H1 (cell line): ENCODE measurements around the gene MYRIP. TPM values are rescaled to one million over a fixed set of nuclear protein-coding genes. Genes with fewer than 3 reads are reported as not detected.

Experiments used
- CTCF ChIA-PET: fragments of 300-600 bp; sonication (Branson Sonifier 250); formaldehyde crosslinking; loops from one replicate; lab custom pipeline; 2021; ENCODE audit not compliant: partially characterized antibody; lab: Charles Lee
- POLR2A ChIA-PET: fragments of 300-600 bp; sonication (Branson Sonifier 250); formaldehyde crosslinking; loops from one replicate; lab custom pipeline; 2021; ENCODE audit warnings: inconsistent platforms; ENCODE audit not compliant: partially characterized antibody; lab: Charles Lee
- DNase-seq, 2 experiments: peaks; one replicate each; pipeline versions ENCODE4 v3.0.0 to v3.0.0-alpha.2; 2010 to 2022; ENCODE audit warnings: low spot score in 2 of 2, low read depth in 1 of 2, mixed read lengths in 1 of 2
- FAIRE-seq: peaks from 2 replicates; lab custom pipeline; 2011; peaks lifted over from hg19 to GRCh38; lab: Jason Lieb, UNC
- H2AFZ ChIP-seq: 2 replicates; pipeline ENCODE4 v1.8.1; 2012; ENCODE audit warnings: low read length, inconsistent platforms
- H2AK5ac ChIP-seq: 2 replicates; pipeline ENCODE4 v1.6.1; 2013; ENCODE audit warnings: low read depth, low read length
- H2BK120ac ChIP-seq: replicated peaks from 2 replicates; pipeline ENCODE3; 2013; ENCODE audit warnings: low read depth, low read length, inconsistent platforms
- H2BK12ac ChIP-seq: 2 replicates; pipeline ENCODE4 v1.6.1; 2013; ENCODE audit warnings: low read depth, low read length
- H2BK15ac ChIP-seq: 2 replicates; pipeline ENCODE4 v1.6.1; 2013; ENCODE audit warnings: low read length
- H2BK20ac ChIP-seq: 2 replicates; pipeline ENCODE4 v1.6.1; 2013; ENCODE audit warnings: low read length
- H2BK5ac ChIP-seq: 2 replicates; pipeline ENCODE4 v1.6.1; 2013; ENCODE audit warnings: low read depth, low read length
- H3K14ac ChIP-seq: 2 replicates; pipeline ENCODE4 v1.6.1; 2013; ENCODE audit warnings: inconsistent platforms; ENCODE audit not compliant: insufficient read length
- H3K18ac ChIP-seq: 2 replicates; pipeline ENCODE4 v1.6.1; 2013; ENCODE audit warnings: low read length; ENCODE audit errors: extremely low read depth
- H3K23ac ChIP-seq: 2 replicates; pipeline ENCODE4 v1.6.1; 2013; ENCODE audit warnings: inconsistent platforms; ENCODE audit not compliant: insufficient read length
- H3K23me2 ChIP-seq: 2 replicates; pipeline ENCODE4 v1.6.1; 2013; ENCODE audit warnings: low read depth, low read length
- H3K27ac ChIP-seq: 2 replicates; pipeline ENCODE4 v1.6.1; 2011; ENCODE audit warnings: low read depth, low read length, inconsistent platforms
- H3K27me3 ChIP-seq, 4 experiments: replicated peaks in 1 of 4; 1 replicate in 1 of 4; 2 replicates in 3 of 4; pipeline versions ENCODE4 v1.6.1 to v1.8.1; 2011 to 2013; ENCODE audit warnings: low read length in 3 of 4, mild to moderate bottlenecking in 3 of 4, inconsistent platforms in 2 of 4, mixed read lengths in 2 of 4, moderate library complexity in 1 of 4; ENCODE audit not compliant: control insufficient read depth in 3 of 4, insufficient read depth in 3 of 4; ENCODE audit errors: extremely low read depth in 1 of 4
- H3K36me3 ChIP-seq, 4 experiments: 2 replicates each; pipeline versions ENCODE4 v1.6.1 to v1.8.1; 2011 to 2013; ENCODE audit warnings: mild to moderate bottlenecking in 4 of 4, low read length in 3 of 4, moderate library complexity in 2 of 4, control low read depth in 1 of 4, inconsistent platforms in 1 of 4; ENCODE audit not compliant: insufficient read depth in 4 of 4, control insufficient read depth in 2 of 4
- H3K4ac ChIP-seq: replicated peaks from 2 replicates; pipeline ENCODE3; 2013; ENCODE audit warnings: low read length, low read depth, mixed read lengths, inconsistent platforms; ENCODE audit not compliant: insufficient read length
- H3K4me1 ChIP-seq, 4 experiments: replicated peaks in 1 of 4; 1 replicate in 1 of 4; 2 replicates in 3 of 4; pipeline versions ENCODE4 v1.6.1 to v1.8.1; 2011 to 2013; ENCODE audit warnings: low read length in 3 of 4, inconsistent platforms in 2 of 4, mixed read lengths in 1 of 4; ENCODE audit not compliant: insufficient read depth in 4 of 4, control insufficient read depth in 3 of 4
- H3K4me2 ChIP-seq, 2 experiments: 2 replicates each; pipeline versions ENCODE4 v1.6.1 to v1.8.1; 2011 to 2013; ENCODE audit warnings: low read depth in 2 of 2, low read length in 2 of 2, control low read depth in 1 of 2, inconsistent platforms in 1 of 2, mild to moderate bottlenecking in 1 of 2; ENCODE audit not compliant: insufficient read depth in 1 of 2
- H3K4me3 ChIP-seq, 4 experiments: fragments of 200-600, 300-600 bp in 1 of 4; sonication (generic), shearing (Covaris generic), sonication (Bioruptor Twin) in 1 of 4; 2 replicates each; pipeline versions ENCODE4 v1.5.1 to v1.8.1; 2011 to 2016; ENCODE audit warnings: low read length in 4 of 4, low read depth in 3 of 4, control low read depth in 2 of 4, inconsistent platforms in 2 of 4, mild to moderate bottlenecking in 2 of 4, mixed read lengths in 1 of 4, moderate library complexity in 1 of 4; ENCODE audit not compliant: insufficient read depth in 2 of 4; ENCODE audit errors: extremely low read depth in 1 of 4
- H3K56ac ChIP-seq: replicated peaks from 2 replicates; pipeline ENCODE3; 2013; ENCODE audit warnings: low read depth, mild to moderate bottlenecking, mixed read lengths, low read length, inconsistent platforms; ENCODE audit not compliant: insufficient read length
- H3K79me1 ChIP-seq: 2 replicates; pipeline ENCODE4 v1.6.1; 2013; ENCODE audit warnings: low read depth, low read length, control low read depth
- H3K79me2 ChIP-seq, 2 experiments: 2 replicates each; pipeline versions ENCODE4 v1.6.1 to v1.8.1; 2012 to 2013; ENCODE audit warnings: low read length in 2 of 2, mild to moderate bottlenecking in 2 of 2, inconsistent platforms in 1 of 2; ENCODE audit not compliant: insufficient read depth in 2 of 2, control insufficient read depth in 1 of 2
- H3K9ac ChIP-seq, 4 experiments: replicated peaks in 1 of 4; 1 replicate in 1 of 4; 2 replicates in 3 of 4; pipeline versions ENCODE4 v1.6.1 to v1.8.1; 2011 to 2013; ENCODE audit warnings: low read depth in 3 of 4, low read length in 3 of 4, control low read depth in 2 of 4, mild to moderate bottlenecking in 2 of 4, moderate library complexity in 2 of 4, inconsistent platforms in 1 of 4; ENCODE audit errors: extremely low read depth in 1 of 4
- H3K9me3 ChIP-seq, 2 experiments: 2 replicates each; pipeline versions ENCODE4 v1.6.1 to v1.8.1; 2012 to 2013; ENCODE audit warnings: mild to moderate bottlenecking in 2 of 2, moderate library complexity in 2 of 2, control low read depth in 1 of 2, inconsistent platforms in 1 of 2, low read depth in 1 of 2, low read length in 1 of 2, mixed read lengths in 1 of 2; ENCODE audit not compliant: insufficient read depth in 2 of 2
- H4K20me1 ChIP-seq, 2 experiments: replicated peaks in 1 of 2; 2 replicates each; pipeline versions ENCODE3 to v1.8.1; 2011 to 2013; ENCODE audit warnings: inconsistent platforms in 2 of 2, low read length in 2 of 2, mild to moderate bottlenecking in 1 of 2; ENCODE audit not compliant: insufficient read depth in 2 of 2, control insufficient read depth in 1 of 2
- H4K5ac ChIP-seq: 2 replicates; pipeline ENCODE4 v1.6.1; 2013; ENCODE audit warnings: low read length, low read depth, mixed read lengths, inconsistent platforms; ENCODE audit not compliant: insufficient read length
- H4K8ac ChIP-seq: 2 replicates; pipeline ENCODE4 v1.8.0; 2013; ENCODE audit warnings: mild to moderate bottlenecking, moderate library complexity, low read length, inconsistent platforms; ENCODE audit not compliant: insufficient read depth; ENCODE audit errors: extremely low read depth
- H4K91ac ChIP-seq: replicated peaks from 2 replicates; pipeline ENCODE3; 2013; ENCODE audit warnings: low read length, mixed read lengths, inconsistent platforms; ENCODE audit not compliant: insufficient read length
- BCL11A ChIP-seq, 2 experiments: IDR thresholded peaks; one replicate each; pipeline ENCODE4 v1.6.1; 2011; ENCODE audit warnings: low read depth in 2 of 2, low read length in 2 of 2, mild to moderate bottlenecking in 2 of 2
- CHD1 ChIP-seq: IDR thresholded peaks from 2 replicates; pipeline ENCODE4 v1.6.1; 2012; ENCODE audit warnings: low read depth, low read length, improper control_type of control experiment
- CTCF ChIP-seq, 3 experiments: IDR thresholded peaks; 1 replicate in 2 of 3; 2 replicates in 1 of 3; pipeline versions ENCODE4 v1.5.1 to v1.6.1; 2011; ENCODE audit warnings: low read length in 3 of 3, mild to moderate bottlenecking in 3 of 3, inconsistent platforms in 2 of 3, low read depth in 1 of 3, moderate library complexity in 1 of 3; ENCODE audit not compliant: insufficient read depth in 1 of 3; ENCODE audit errors: control extremely low read depth in 1 of 3
- JUND ChIP-seq: IDR thresholded peaks from 2 replicates; pipeline ENCODE4 v1.6.1; 2011; ENCODE audit warnings: mild to moderate bottlenecking, improper control_type of control experiment, low read length
- KDM1A ChIP-seq: fragments of 200-600, 300-600 bp; sonication (generic); IDR thresholded peaks from 2 replicates; pipeline ENCODE4 v1.7.1; 2016; ENCODE audit warnings: mild to moderate bottlenecking, low read length, borderline replicate concordance
- KDM5A ChIP-seq: fragments of 200-600 bp; IDR thresholded peaks from 2 replicates; pipeline ENCODE4 v1.7.1; 2012; ENCODE audit warnings: mild to moderate bottlenecking, low read length, inconsistent platforms, mixed read lengths
- RXRA ChIP-seq: IDR thresholded peaks from 2 replicates; pipeline ENCODE4 v1.6.1; 2011; ENCODE audit warnings: low read depth, mild to moderate bottlenecking, low read length, moderate library complexity; ENCODE audit not compliant: insufficient read depth
- SAP30 ChIP-seq: fragments of 300-600 bp; sonication (generic); IDR thresholded peaks from 2 replicates; pipeline ENCODE4 v1.7.1; 2012; ENCODE audit warnings: low read length, moderate library complexity, mild to moderate bottlenecking, inconsistent platforms; ENCODE audit not compliant: insufficient read depth, insufficient replicate concordance
- SP2 ChIP-seq: IDR thresholded peaks from 2 replicates; pipeline ENCODE4 v1.6.1; 2012; ENCODE audit warnings: mild to moderate bottlenecking, low read length, inconsistent platforms
- SP4 ChIP-seq: IDR thresholded peaks from 2 replicates; pipeline ENCODE4 v1.6.1; 2012; ENCODE audit warnings: low read length, inconsistent platforms
- SUZ12 ChIP-seq: fragments of 200-600 bp; sonication (generic); IDR thresholded peaks from 2 replicates; pipeline ENCODE4 v1.6.1; 2012; ENCODE audit warnings: mild to moderate bottlenecking, inconsistent platforms, low read length, moderate library complexity, mixed read lengths
- ZNF274 ChIP-seq: IDR thresholded peaks from 2 replicates; pipeline ENCODE4 v1.7.0; 2012; ENCODE audit warnings: low read length, borderline replicate concordance; ENCODE audit errors: extremely low read depth
- WGBS, 2 experiments: shearing (Covaris generic) in 1 of 2; methylation state at CpG; one replicate each; pipeline versions ENCODE4 v1.1.6 to v1.1.7; 2013 to 2015; ENCODE audit warnings: low lambda C conversion rate in 2 of 2, mixed read lengths in 2 of 2, inconsistent platforms in 1 of 2, low coverage in 1 of 2, missing lambda C conversion rate in 1 of 2; ENCODE audit not compliant: insufficient replicate concordance in 2 of 2, insufficient coverage in 1 of 2, insufficient read length in 1 of 2; ENCODE audit errors: extremely low coverage in 1 of 2, missing lambda C conversion rate in 1 of 2; 5-methylcytosine and 5-hydroxymethylcytosine counted together
- polyA plus RNA-seq, 7 experiments: library from polyadenylated mRNA; depleted of rRNA in 3 of 7; stranded (reverse) in 5 of 7; unstranded in 2 of 7; fragments of >200 nt in 5 of 7; fragments of 200-250 nt in 2 of 7; gene quantifications; 1 replicate in 5 of 7; 2 replicates in 1 of 7; 4 replicates in 1 of 7; pipeline versions ENCODE4 v1.2.1 to v1.2.3, GENCODE V29; 2011 to 2013; ENCODE audit warnings: missing spikeins in 2 of 7, mixed read lengths in 2 of 7
- total RNA-seq: library from RNA; stranded (reverse); fragmentation: NEBNext Ultra II Directional; extraction: Animal tissue kit (Norgen Biotek cat#: 25700); gene quantifications from 2 replicates; pipeline ENCODE4 v1.2.1, GENCODE V29; 2021

Gene MYRIP
- total and polyA plus RNA-seq, 2 of the 8 experiments (the other 6 are each of a cell fraction or from before 2014, with no cell fraction given), result 0.54 to 4.3 TPM

DNA sequence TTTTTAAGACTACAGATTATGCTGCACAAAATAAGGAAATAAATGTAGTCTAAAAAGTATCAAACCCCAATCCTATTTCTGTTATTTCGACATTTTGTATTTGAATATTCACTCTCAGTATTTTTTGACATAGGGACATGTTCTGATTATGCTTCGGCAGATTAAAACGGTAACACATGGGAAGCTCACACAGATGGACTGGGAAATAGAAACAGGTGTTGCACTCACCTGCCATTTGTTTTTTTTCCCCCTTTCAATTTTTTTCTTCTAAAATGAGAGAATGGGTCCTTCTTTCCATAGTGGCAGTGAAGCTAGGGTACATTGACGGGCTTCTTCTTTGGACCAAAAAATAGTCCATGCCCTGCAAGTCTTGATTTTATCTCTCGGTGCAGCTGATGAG is 163.1 kb downstream of the MYRIP start:
- no peaks in the 10 kb centered on the region for H3K79me1 ChIP-seq
- no peak overlapping the region for H3K18ac ChIP-seq
- no peak overlapping the region for H4K8ac ChIP-seq
- no peaks in the 10 kb centered on the region for H3K23me2 ChIP-seq
- H3K27me3 ChIP-seq, result no peaks in the 10 kb centered on the region
- H3K27ac ChIP-seq, result no peak overlapping the region
- no peak overlapping the region for H2AFZ ChIP-seq
- no peak overlapping the region for H2BK5ac ChIP-seq
- H2BK20ac ChIP-seq, result no peak overlapping the region
- H3K79me2 ChIP-seq, result no peaks in the 10 kb centered on the region
- no peak overlapping the region for H4K5ac ChIP-seq
- no peak overlapping the region for H3K14ac ChIP-seq
- H3K4me1 ChIP-seq, result no peaks in the 10 kb centered on the region
- FAIRE-seq (no peak), DNase-seq (no peak)
- H3K36me3 ChIP-seq, result no peaks in the 10 kb centered on the region
- no peak overlapping the region for H3K23ac ChIP-seq
- H2BK120ac ChIP-seq, result no peak overlapping the region
- no peak overlapping the region for H2BK12ac ChIP-seq
- no peaks in the 10 kb centered on the region for H4K20me1 ChIP-seq
- no peak overlapping the region for H3K4me2 ChIP-seq
- H4K91ac ChIP-seq, result no peak overlapping the region
- no peaks in the 10 kb centered on the region for H3K9me3 ChIP-seq
- H3K4ac ChIP-seq, result no peak overlapping the region
- no peak overlapping the region for H3K9ac ChIP-seq
- H3K56ac ChIP-seq, result no peak overlapping the region
- ChIA-PET POLR2A (no interaction called here), CTCF (no interaction called here)
- no peak overlapping the region for H2AK5ac ChIP-seq
- 85% methylated on average over 5 of the region's 5 CpGs; no CpG with 5 or more reads in 1 of the 2 experiments for WGBS, 2 experiments
- no peak overlapping the region for H3K4me3 ChIP-seq
- no peak overlapping the region for H2BK15ac ChIP-seq
- TF ChIP-seq BCL11A (IDR thresholded peaks at IDR 0.05; ENCODE audit: low read depth in 2 of 2, low read length in 2 of 2), result no peak
- no peak for TF ChIP-seq CHD1
- TF ChIP-seq SUZ12, result no peak
- TF ChIP-seq CTCF (IDR thresholded peaks at IDR 0.05; ENCODE audit: control extremely low read depth in 1 of 3, insufficient read depth in 1 of 3, low read depth in 1 of 3, low read length in 3 of 3), result no peak
- no peak for TF ChIP-seq JUND
- no peak for TF ChIP-seq SAP30
- TF ChIP-seq KDM1A, result no peak
- TF ChIP-seq KDM5A, result no peak
- TF ChIP-seq SP4, result no peak
- no peak for TF ChIP-seq ZNF274
- no peak for TF ChIP-seq RXRA
- TF ChIP-seq SP2, result no peak
